DND-41 (cell line): Measurements from ENCODE around the gene ARMC2.

Experiments
- CTCF ChIP-seq: IDR thresholded peaks from 2 replicates; pipeline ENCODE4 v1.5.1; 2012; ENCODE audit warnings: borderline replicate concordance, low read length, moderate library complexity, mild to moderate bottlenecking; ENCODE audit not compliant: poor library complexity, severe bottlenecking; ENCODE audit errors: extremely low read depth
- EZH2 ChIP-seq: IDR thresholded peaks from 3 replicates; pipeline ENCODE4 v1.6.1; 2012; ENCODE audit warnings: borderline replicate concordance, low read depth, mild to moderate bottlenecking, moderate library complexity, low read length, inconsistent platforms; ENCODE audit not compliant: severe bottlenecking

DNA sequence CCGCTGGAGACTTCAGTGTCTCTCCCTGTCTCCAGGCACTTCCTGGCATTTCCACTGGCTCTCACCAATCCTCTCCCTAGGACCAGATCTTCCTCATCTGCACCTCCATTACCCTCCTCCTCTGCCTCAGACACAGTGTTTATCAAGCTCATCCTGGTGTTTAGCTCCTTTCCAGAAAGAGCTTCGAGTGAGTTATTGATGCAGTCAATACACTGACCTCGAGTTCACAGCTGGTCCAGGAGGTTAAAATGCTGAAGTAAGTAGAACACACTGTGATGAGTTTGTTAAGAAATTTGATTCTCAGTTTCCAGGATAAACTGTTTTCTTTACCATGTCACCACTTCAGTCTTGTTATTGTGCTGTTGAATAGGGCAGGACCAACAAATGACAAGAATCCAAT lies 42.1 kb upstream of the ARMC2 start:
- TF ChIP-seq CTCF (no peak), EZH2 (no peak)
